ENCODE data around the gene PDSS2.
A peak's percentile ranks its signal among the peaks of the same experiment; 100 is the strongest.

PDSS2 gene

GRCh38 chr6:107493158-107494057, 34.0 kb upstream of the PDSS2 start:
- DNase-seq (ENCODE audit: low spot score) = no peak
- TF ChIP-seq, protein P1, sequence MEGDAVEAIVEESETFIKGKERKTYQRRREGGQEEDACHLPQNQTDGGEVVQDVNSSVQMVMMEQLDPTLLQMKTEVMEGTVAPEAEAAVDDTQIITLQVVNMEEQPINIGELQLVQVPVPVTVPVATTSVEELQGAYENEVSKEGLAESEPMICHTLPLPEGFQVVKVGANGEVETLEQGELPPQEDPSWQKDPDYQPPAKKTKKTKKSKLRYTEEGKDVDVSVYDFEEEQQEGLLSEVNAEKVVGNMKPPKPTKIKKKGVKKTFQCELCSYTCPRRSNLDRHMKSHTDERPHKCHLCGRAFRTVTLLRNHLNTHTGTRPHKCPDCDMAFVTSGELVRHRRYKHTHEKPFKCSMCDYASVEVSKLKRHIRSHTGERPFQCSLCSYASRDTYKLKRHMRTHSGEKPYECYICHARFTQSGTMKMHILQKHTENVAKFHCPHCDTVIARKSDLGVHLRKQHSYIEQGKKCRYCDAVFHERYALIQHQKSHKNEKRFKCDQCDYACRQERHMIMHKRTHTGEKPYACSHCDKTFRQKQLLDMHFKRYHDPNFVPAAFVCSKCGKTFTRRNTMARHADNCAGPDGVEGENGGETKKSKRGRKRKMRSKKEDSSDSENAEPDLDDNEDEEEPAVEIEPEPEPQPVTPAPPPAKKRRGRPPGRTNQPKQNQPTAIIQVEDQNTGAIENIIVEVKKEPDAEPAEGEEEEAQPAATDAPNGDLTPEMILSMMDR (IDR thresholded peaks at IDR 0.05) = no peak
- peak overlapping the region; percentile 88 for H3K4me3 ChIP-seq
- peak overlapping the region; percentile 75 to 87 for H3K27ac ChIP-seq

DNA sequence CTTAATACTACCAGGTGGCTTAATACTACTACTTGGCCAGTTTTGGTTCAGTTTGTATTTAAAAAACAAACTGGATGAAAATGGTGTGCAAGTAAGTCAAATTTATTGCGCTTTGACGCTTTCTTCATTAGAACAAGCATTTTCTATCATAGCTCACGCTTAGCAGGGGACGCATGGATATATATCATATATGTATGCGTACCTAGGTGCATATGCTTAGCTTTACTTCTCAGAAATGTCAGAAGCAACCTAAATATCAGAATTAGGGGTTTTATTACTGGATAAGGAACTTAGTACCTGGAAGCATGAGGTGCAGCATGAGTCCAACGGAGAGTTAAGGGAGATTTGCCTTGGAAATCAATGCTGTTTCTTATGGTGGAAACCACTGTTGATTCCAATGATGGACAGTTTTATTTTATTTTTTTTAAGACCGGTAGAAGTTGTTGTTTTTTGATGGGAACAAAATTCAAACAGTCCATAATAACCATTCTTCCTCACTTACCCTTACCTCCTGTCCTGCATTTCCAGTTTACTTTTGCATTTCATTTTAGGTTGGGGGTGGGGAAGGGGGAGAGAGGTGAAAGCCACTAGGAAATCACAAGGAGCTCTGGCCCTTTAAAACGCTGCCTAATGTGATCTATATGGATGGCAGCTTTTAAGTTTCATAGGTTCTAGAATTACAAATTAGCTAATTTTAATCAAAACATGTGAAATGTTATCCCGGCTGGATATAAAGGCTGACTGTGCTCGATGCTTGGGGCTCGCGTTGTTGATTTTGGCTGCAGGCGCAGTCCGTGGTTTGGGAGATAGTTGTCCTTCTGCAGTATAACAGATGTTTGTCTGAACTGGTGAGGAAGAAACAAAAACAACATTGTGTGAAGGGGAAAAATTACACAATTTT, 32.6 kb upstream of the PDSS2 start:
- DNase-seq (ENCODE audit: low spot score) = no peak
- TF ChIP-seq, protein P1 (IDR thresholded peaks at IDR 0.05) = no peak
- Histone ChIP-seq H3K27ac (peak overlapping the region in 1 of 2 donors; percentile 87), H3K4me3 (peak overlapping the region; percentile 88)

DNA sequence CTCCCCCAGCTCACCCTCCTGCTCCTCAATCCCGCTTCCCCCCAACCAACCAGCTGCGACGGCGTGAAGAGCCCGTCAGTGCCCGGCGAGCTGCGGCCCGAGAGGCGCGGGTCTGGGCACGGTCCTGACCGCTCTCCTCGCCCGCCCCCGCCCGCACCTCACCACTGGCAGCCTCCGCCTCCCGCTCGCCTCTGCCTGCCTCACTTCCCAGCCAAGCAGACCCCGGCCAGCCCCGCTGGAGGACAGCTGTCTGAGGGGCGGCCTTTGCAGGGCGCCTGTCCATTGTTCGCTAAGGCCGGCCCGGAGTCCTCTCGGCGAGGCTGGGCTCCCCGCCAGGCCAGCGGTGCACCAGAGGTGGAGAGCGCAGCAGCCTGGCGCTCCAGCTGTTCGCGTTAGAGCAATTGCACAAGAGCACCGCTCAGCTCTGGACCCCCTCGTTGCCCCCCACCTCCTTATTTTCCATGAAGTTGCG, 31.8 kb upstream of the PDSS2 start:
- peak overlapping the region; percentile 70 to 94 for H3K27ac ChIP-seq
- DNase-seq (ENCODE audit: low spot score) = peak; percentile 84
- peak overlapping the region; percentile 88 for H3K4me3 ChIP-seq
- TF ChIP-seq, protein P1 (IDR thresholded peaks at IDR 0.05) = no peak

DNA sequence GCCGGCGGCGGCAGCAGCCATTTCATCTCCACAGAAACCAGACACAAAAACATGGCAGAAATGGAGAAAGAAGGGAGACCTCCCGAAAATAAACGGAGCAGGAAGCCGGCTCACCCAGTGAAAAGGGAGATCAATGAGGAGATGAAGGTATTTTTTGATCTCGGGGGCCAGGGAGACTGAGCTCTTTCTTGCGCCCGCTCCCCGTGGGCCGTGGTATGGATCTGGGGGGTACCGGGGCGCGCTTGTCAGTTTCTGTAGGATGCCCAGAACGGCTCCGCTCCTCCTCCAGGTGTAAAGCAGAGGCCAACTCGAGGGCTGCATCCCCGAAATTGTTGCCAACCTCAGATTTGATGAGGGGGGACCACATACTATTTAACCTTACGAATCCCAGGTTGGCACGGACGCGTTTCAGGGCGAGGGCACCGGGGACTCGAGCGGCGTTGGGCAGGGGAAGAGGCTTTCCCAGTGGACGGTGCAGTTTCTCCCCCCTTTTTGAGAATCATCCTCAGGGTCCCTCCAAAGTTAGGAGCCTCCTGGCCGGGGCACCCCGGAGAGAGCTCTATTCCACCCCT, 31.3 kb upstream of the PDSS2 start:
- TF ChIP-seq, protein P1 (IDR thresholded peaks at IDR 0.05) = no peak
- peak overlapping the region; percentile 70 to 94 for H3K27ac ChIP-seq
- DNase-seq (ENCODE audit: low spot score) = no peak
- H3K4me3 ChIP-seq = peak overlapping the region; percentile 88

- peak within 1 kb of the TSS; percentile 70 to 94 for H3K27ac ChIP-seq
- TF ChIP-seq, protein P1 (IDR thresholded peaks at IDR 0.05) = no peak
- DNase-seq (ENCODE audit: low spot score) = peak; percentile 76
These were observed 30.5 kb upstream of the PDSS2 start, which contains the start of gene SOBP for GRCh38 chr6:107489636-107490565. Gene SOBP, plus strand, starts transcription at chr6:107490117. Its CDS starts 500 bp downstream, at chr6:107490617.

More at GRCh38 chr6:107489636-107490565, 30.5 kb upstream of the PDSS2 start, which contains the start of gene SOBP:
- peak within 1 kb of the TSS; percentile 88 for H3K4me3 ChIP-seq
